ENCODE data around the gene EZH2. TPM values are rescaled to one million over a fixed set of nuclear protein-coding genes. Genes with fewer than 3 reads are reported as not detected.

Gene EZH2
- polyA plus RNA-seq, 1 of the 3 experiments (the other 2 are of a cell fraction), result 30.6 TPM

GRCh38 chr7:148783801-148784527, 100.1 kb downstream of the EZH2 start:
- POLR2A ChIA-PET, result no interaction called here
- Histone ChIP-seq H3K27me3 (ENCODE audit: insufficient read depth) (no peaks in the 10 kb centered on the region), H3K9ac (no peak overlapping the region), H3K9me3 (no peaks in the 10 kb centered on the region), H3K36me3 (replicated peaks in 1 of 2; ENCODE audit: control insufficient read depth in 1 of 2, insufficient read depth in 2 of 2, low read length in 1 of 2) (peaks cover 68 to 83% of the 10 kb centered on the region in 2 experiments), H3K4me1 (ENCODE audit: control insufficient read depth in 1 of 2, insufficient read depth in 2 of 2, low read depth in 1 of 2, low read length in 1 of 2) (no peaks in the 10 kb centered on the region; a peak in 1 of 4 replicates), H3K27ac (ENCODE audit: low read depth in 2 of 2, low read length in 1 of 2) (no peak overlapping the region), H2AFZ (ENCODE audit: low read depth) (no peak overlapping the region), H3K79me2 (ENCODE audit: insufficient read depth) (peaks cover 3% of the 10 kb centered on the region; the same call in 1 of the 2 replicates), H3K9me2 (no peaks in the 10 kb centered on the region), H3F3A (replicated peaks; ENCODE audit: insufficient read depth) (no peaks in the 10 kb centered on the region), H4K20me1 (ENCODE audit: insufficient read depth) (no peaks in the 10 kb centered on the region), H3K4me3 (ENCODE audit: low read depth in 2 of 2, low read length in 1 of 2) (no peak overlapping the region), H3K4me2 (no peak overlapping the region)
- no peak for TF ChIP-seq RCOR1 (IDR thresholded peaks at IDR 0.05; ENCODE audit: low read length)
- TF ChIP-seq NFIC (IDR thresholded peaks at IDR 0.05; ENCODE audit: borderline replicate concordance), result no peak
- TF ChIP-seq, protein P1, sequence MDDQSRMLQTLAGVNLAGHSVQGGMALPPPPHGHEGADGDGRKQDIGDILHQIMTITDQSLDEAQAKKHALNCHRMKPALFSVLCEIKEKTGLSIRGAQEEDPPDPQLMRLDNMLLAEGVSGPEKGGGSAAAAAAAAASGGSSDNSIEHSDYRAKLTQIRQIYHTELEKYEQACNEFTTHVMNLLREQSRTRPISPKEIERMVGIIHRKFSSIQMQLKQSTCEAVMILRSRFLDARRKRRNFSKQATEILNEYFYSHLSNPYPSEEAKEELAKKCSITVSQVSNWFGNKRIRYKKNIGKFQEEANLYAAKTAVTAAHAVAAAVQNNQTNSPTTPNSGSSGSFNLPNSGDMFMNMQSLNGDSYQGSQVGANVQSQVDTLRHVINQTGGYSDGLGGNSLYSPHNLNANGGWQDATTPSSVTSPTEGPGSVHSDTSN (IDR thresholded peaks at IDR 0.05), result no peak
- TF ChIP-seq TAF1 (IDR thresholded peaks at IDR 0.05; ENCODE audit: borderline replicate concordance, low read depth, low read length), result no peak
- no peak for TF ChIP-seq POLR2AphosphoS5 (IDR thresholded peaks at IDR 0.05; ENCODE audit: low read depth, low read length)
- DNase-seq, result no peak
- CTCF ChIA-PET, result interaction anchor here (1.0 to 1.5 kb wide), 5 partner anchors 9 to 209 kb away, joined by 3 to 4 read pairs (median 3); no protein-coding TSS in a partner anchor
- 96% methylated on average over 15 of the region's 15 CpGs for WGBS (ENCODE audit: low lambda C conversion rate)

- no peaks in the 10 kb centered on the region for H3K9me2 ChIP-seq
- H4K20me1 ChIP-seq (ENCODE audit: insufficient read depth), result no peaks in the 10 kb centered on the region
- H3K4me1 ChIP-seq (ENCODE audit: control insufficient read depth in 1 of 2, insufficient read depth in 2 of 2, low read depth in 1 of 2, low read length in 1 of 2), result no peaks in the 10 kb centered on the region
- peaks cover 59 to 81% of the 10 kb centered on the region in 2 experiments for H3K36me3 ChIP-seq (replicated peaks in 1 of 2; ENCODE audit: control insufficient read depth in 1 of 2, insufficient read depth in 2 of 2, low read length in 1 of 2)
- no peak overlapping the region for H3K4me2 ChIP-seq
- no peak overlapping the region for H2AFZ ChIP-seq (ENCODE audit: low read depth)
- no peaks in the 10 kb centered on the region for H3F3A ChIP-seq (replicated peaks; ENCODE audit: insufficient read depth)
- no peak for DNase-seq
- WGBS (ENCODE audit: low lambda C conversion rate), result 97% methylated on average over 44 of the region's 44 CpGs
- no peaks in the 10 kb centered on the region for H3K9me3 ChIP-seq
- H3K27me3 ChIP-seq (ENCODE audit: insufficient read depth), result no peaks in the 10 kb centered on the region
- peaks cover 5% of the 10 kb centered on the region; the same call in 1 of the 2 replicates for H3K79me2 ChIP-seq (ENCODE audit: insufficient read depth)
- ChIA-PET POLR2A (no interaction called here), CTCF (interaction anchor here (1.0 kb wide), 1 partner anchor 20 kb away, joined by 3 read pairs; no protein-coding TSS in a partner anchor)
- H3K9ac ChIP-seq, result no peak overlapping the region
- H3K4me3 ChIP-seq (ENCODE audit: low read depth in 2 of 2, low read length in 1 of 2), result no peak overlapping the region
- no peak for TF ChIP-seq NFIC (IDR thresholded peaks at IDR 0.05; ENCODE audit: borderline replicate concordance)
- TF ChIP-seq, protein P1 (IDR thresholded peaks at IDR 0.05), result no peak
- TF ChIP-seq FOXM1 (IDR thresholded peaks at IDR 0.05; ENCODE audit: low read depth), result no peak
- no peak for TF ChIP-seq ELF1 (IDR thresholded peaks at IDR 0.05)
- TF ChIP-seq NRF1 (IDR thresholded peaks at IDR 0.05; ENCODE audit: low read depth, low read length), result no peak
- no peak for TF ChIP-seq FOSL2 (IDR thresholded peaks at IDR 0.05; ENCODE audit: borderline replicate concordance, low read depth)
- TF ChIP-seq, protein P2, sequence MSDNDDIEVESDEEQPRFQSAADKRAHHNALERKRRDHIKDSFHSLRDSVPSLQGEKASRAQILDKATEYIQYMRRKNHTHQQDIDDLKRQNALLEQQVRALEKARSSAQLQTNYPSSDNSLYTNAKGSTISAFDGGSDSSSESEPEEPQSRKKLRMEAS (IDR thresholded peaks at IDR 0.05; ENCODE audit: low read depth), result no peak
- no peak overlapping the region for H3K27ac ChIP-seq (ENCODE audit: low read depth in 2 of 2, low read length in 1 of 2)
These were observed 101.2 kb downstream of the EZH2 start for GRCh38 chr7:148782757-148783456.

All from SK-N-SH (cell line).